ENCODE measurements around the gene KCNMA1.

DNA sequence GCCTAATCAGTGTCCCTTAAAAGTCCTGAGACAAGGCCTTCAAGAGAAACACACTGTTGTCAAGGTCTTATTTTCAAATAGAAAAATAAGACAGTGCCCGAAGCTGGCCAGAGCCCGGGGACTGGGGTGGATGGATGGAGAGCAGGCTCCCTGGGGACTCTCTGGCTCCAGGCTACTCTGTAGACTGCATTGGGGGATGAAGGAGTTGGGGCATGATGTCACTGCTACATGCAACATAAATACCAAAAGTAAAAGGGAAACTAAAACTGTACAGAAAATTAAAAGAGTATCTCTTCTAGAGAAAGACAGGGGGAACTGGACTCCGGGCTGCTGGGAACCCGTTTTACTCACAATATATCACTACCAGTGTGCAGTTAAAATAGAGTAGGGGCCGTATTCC, 629.8 kb downstream of the KCNMA1 start:
- TF ChIP-seq, protein P1, sequence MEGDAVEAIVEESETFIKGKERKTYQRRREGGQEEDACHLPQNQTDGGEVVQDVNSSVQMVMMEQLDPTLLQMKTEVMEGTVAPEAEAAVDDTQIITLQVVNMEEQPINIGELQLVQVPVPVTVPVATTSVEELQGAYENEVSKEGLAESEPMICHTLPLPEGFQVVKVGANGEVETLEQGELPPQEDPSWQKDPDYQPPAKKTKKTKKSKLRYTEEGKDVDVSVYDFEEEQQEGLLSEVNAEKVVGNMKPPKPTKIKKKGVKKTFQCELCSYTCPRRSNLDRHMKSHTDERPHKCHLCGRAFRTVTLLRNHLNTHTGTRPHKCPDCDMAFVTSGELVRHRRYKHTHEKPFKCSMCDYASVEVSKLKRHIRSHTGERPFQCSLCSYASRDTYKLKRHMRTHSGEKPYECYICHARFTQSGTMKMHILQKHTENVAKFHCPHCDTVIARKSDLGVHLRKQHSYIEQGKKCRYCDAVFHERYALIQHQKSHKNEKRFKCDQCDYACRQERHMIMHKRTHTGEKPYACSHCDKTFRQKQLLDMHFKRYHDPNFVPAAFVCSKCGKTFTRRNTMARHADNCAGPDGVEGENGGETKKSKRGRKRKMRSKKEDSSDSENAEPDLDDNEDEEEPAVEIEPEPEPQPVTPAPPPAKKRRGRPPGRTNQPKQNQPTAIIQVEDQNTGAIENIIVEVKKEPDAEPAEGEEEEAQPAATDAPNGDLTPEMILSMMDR (conservative IDR thresholded peaks at IDR 0.05; ENCODE audit: low read depth, low read length): no peak; the same call in 1 of the 2 replicates
- no peak for TF ChIP-seq EZH2 (IDR thresholded peaks at IDR 0.05; ENCODE audit: low read length, unreplicated experiment)

Data from PC-3 (cell line).